Natural killer cell (primary cell): ENCODE data around the gene STARD3. TPM values are rescaled to one million over a fixed set of nuclear protein-coding genes. Genes with fewer than 3 reads are reported as not detected.

Experiments
- ATAC-seq, 3 donors: fragments of 150-1000 bp in 2 of 3; fragments of 200-7000 bp in 1 of 3; cut with Tn5 transposase; 1 replicate in 1 of 3; 2 replicates in 2 of 3; pipeline ENCODE4 v1.10.0; 2021; ENCODE audit warnings: mild to moderate bottlenecking in 2 of 3, moderate library complexity in 2 of 3
- DNase-seq, 2 donors: peaks; one replicate each; pipeline versions ENCODE4 v3.0.0 to v3.0.0-alpha.2; 2013 to 2021; ENCODE audit warnings: mixed read lengths in 1 of 2
- H3K27ac ChIP-seq: one replicate; pipeline ENCODE4 v1.5.1; 2013; ENCODE audit warnings: mild to moderate bottlenecking, low read length
- H3K27me3 ChIP-seq: one replicate; pipeline ENCODE4 v1.6.1; 2013; ENCODE audit warnings: low read length; ENCODE audit not compliant: control insufficient read depth, insufficient read depth
- H3K36me3 ChIP-seq: one replicate; pipeline ENCODE4 v1.6.1; 2013; ENCODE audit warnings: low read length; ENCODE audit not compliant: control insufficient read depth, insufficient read depth
- H3K4me1 ChIP-seq: one replicate; pipeline ENCODE4 v1.6.1; 2013; ENCODE audit warnings: low read length; ENCODE audit not compliant: control insufficient read depth, insufficient read depth
- H3K4me3 ChIP-seq: one replicate; pipeline ENCODE4 v1.5.1; 2013; ENCODE audit warnings: low read length
- H3K9me3 ChIP-seq: one replicate; pipeline ENCODE4 v1.6.1; 2013; ENCODE audit warnings: low read length; ENCODE audit not compliant: control insufficient read depth, insufficient read depth
- H3K27ac Mint-ChIP-seq, 2 donors: one replicate each; pipeline ENCODE4 v1.8.0; 2022; ENCODE audit warnings: mild to moderate bottlenecking in 2 of 2, mixed read lengths in 2 of 2, moderate library complexity in 1 of 2
- H3K27me3 Mint-ChIP-seq, 2 donors: one replicate each; pipeline ENCODE4 v1.8.0; 2022; ENCODE audit warnings: low read depth in 2 of 2, mixed read lengths in 2 of 2
- H3K36me3 Mint-ChIP-seq: one replicate; pipeline ENCODE4 v1.8.0; 2022; ENCODE audit warnings: mixed read lengths
- H3K4me1 Mint-ChIP-seq, 2 donors: one replicate each; pipeline ENCODE4 v1.8.0; 2022; ENCODE audit warnings: mixed read lengths in 2 of 2
- H3K4me3 Mint-ChIP-seq: one replicate; pipeline ENCODE4 v1.8.0; 2022; ENCODE audit warnings: mild to moderate bottlenecking, moderate library complexity, mixed read lengths
- H3K9me3 Mint-ChIP-seq, 2 donors: one replicate each; pipeline ENCODE4 v1.8.0; 2022; ENCODE audit warnings: mixed read lengths in 2 of 2
- CTCF ChIP-seq: fragments of 200-600 bp; IDR thresholded peaks from one replicate; pipeline ENCODE4 v1.8.0; 2022; ENCODE audit warnings: antibody characterized with exemption
- WGBS: methylation state at CpG from one replicate; pipeline ENCODE4 v1.1.7; 2013; ENCODE audit warnings: missing lambda C conversion rate; ENCODE audit not compliant: insufficient coverage; 5-methylcytosine and 5-hydroxymethylcytosine counted together
- intact Hi-C: fragments of 100-400 bp; cut with micrococcal nuclease; formaldehyde crosslinking; loops from one replicate; pipeline ENCODE4 v1.14.2; 2022
- total RNA-seq, 4 donors: library from RNA; stranded (reverse); fragments of 120-200 nt in 1 of 4; gene quantifications; one replicate each; pipeline versions ENCODE4 v1.2.3 to v1.2.4, GENCODE V29; 2013 to 2022

The STARD3 gene
- total RNA-seq, 3 donors from 2014 or later (not counting 1 experiment from before 2014, with no cell fraction given): 97.1 to 115 (median 105) TPM

GRCh38 chr17:39638317-39638716, 1.4 kb downstream of the STARD3 start:
- WGBS: 94% methylated on average over 7 of the region's 7 CpGs
- peaks cover 72% of the 10 kb centered on the region for H3K4me1 ChIP-seq
- Mint-ChIP-seq H3K27ac (peak overlapping the region; percentile 86 to 92), H3K4me3 (peak overlapping the region; percentile 95), H3K27me3 (no peaks in the 10 kb centered on the region), H3K4me1 (peaks cover 60 to 73% of the 10 kb centered on the region in 2 donors), H3K36me3 (no peaks in the 10 kb centered on the region), H3K9me3 (no peaks in the 10 kb centered on the region)
- no peak overlapping the region for H3K27ac ChIP-seq
- intact Hi-C loops: loop anchor here (5.0 kb wide), 2 partner anchors 39 to 114 kb away; no protein-coding TSS in a partner anchor
- TF ChIP-seq CTCF: no peak
- no peak overlapping the region for H3K4me3 ChIP-seq
- H3K9me3 ChIP-seq: no peaks in the 10 kb centered on the region
- no peaks in the 10 kb centered on the region for H3K27me3 ChIP-seq
- ATAC-seq (no peak), DNase-seq (no peak)
- no peaks in the 10 kb centered on the region for H3K36me3 ChIP-seq

- Histone ChIP-seq H3K27ac (no peak overlapping the region), H3K4me1 (peaks cover 79% of the 10 kb centered on the region), H3K9me3 (no peaks in the 10 kb centered on the region), H3K4me3 (no peak overlapping the region), H3K27me3 (no peaks in the 10 kb centered on the region), H3K36me3 (no peaks in the 10 kb centered on the region)
- TF ChIP-seq CTCF: no peak
- intact Hi-C loops: loop anchor here (5.0 kb wide), 2 partner anchors 38 to 113 kb away; no protein-coding TSS in a partner anchor
- Mint-ChIP-seq H3K36me3 (no peaks in the 10 kb centered on the region), H3K27ac (peak overlapping the region; percentile 74 to 86), H3K4me3 (peak overlapping the region; percentile 51), H3K9me3 (no peaks in the 10 kb centered on the region), H3K4me1 (peaks cover 67 to 80% of the 10 kb centered on the region in 2 donors), H3K27me3 (no peaks in the 10 kb centered on the region)
- ATAC-seq (no peak), DNase-seq (no peak)
- 98% methylated on average over 2 of the region's 2 CpGs for WGBS
These were observed 2.1 kb downstream of the STARD3 start for GRCh38 chr17:39639043-39639442.

- H3K9me3 ChIP-seq: no peaks in the 10 kb centered on the region
- H3K36me3 Mint-ChIP-seq: no peaks in the 10 kb centered on the region
- TF ChIP-seq CTCF: no peak
- no peak overlapping the region for H3K4me3 ChIP-seq
- WGBS: 92% methylated on average over 11 of the region's 11 CpGs
- intact Hi-C loops: loop anchor here (5.0 kb wide), 2 partner anchors 37 to 112 kb away; no protein-coding TSS in a partner anchor
- DNase-seq: no peak
- H3K27ac ChIP-seq: no peak overlapping the region
- peaks cover 75 to 82% of the 10 kb centered on the region in 2 donors for H3K4me1 Mint-ChIP-seq
- H3K4me3 Mint-ChIP-seq: peak overlapping the region; percentile 55
- H3K27ac Mint-ChIP-seq: peak overlapping the region; percentile 74 to 86
- no peaks in the 10 kb centered on the region for H3K36me3 ChIP-seq
- no peaks in the 10 kb centered on the region for H3K27me3 Mint-ChIP-seq
- no peak for ATAC-seq
- H3K27me3 ChIP-seq: no peaks in the 10 kb centered on the region
- H3K4me1 ChIP-seq: peaks cover 83% of the 10 kb centered on the region
- no peaks in the 10 kb centered on the region for H3K9me3 Mint-ChIP-seq
These were observed 2.9 kb downstream of the STARD3 start for GRCh38 chr17:39639566-39640458.
